Stimulated activated CD4-positive, alpha-beta T cell treated with anti-CD3 and anti-CD28 coated beads, TNF-alpha, amount 100 ng/mL, for 4 hours (primary cell): ENCODE data around the gene COL18A1.

Source experiments
- DNase-seq, 3 experiments: peaks; one replicate each; pipeline ENCODE4 v3.0.0-alpha.2; 2020; ENCODE audit warnings: low read depth in 3 of 3

Gene COL18A1

GRCh38 chr21:45479691-45480675 lies 75.0 kb downstream of the COL18A1 start:
- DNase-seq: no peak

GRCh38 chr21:45480701-45481500 lies 75.9 kb downstream of the COL18A1 start:
- no peak for DNase-seq

- DNase-seq: no peak
These were observed 76.6 kb downstream of the COL18A1 start for GRCh38 chr21:45481566-45481965.

GRCh38 chr21:45481977-45482898 lies 77.3 kb downstream of the COL18A1 start:
- DNase-seq: no peak

GRCh38 chr21:45482899-45483821 lies 78.2 kb downstream of the COL18A1 start:
- peak in 1 of 3 experiments; percentile 23 for DNase-seq

- DNase-seq: no peak
These were observed 79.4 kb downstream of the COL18A1 start for GRCh38 chr21:45484318-45484717.

GRCh38 chr21:45485686-45486442 lies 80.9 kb downstream of the COL18A1 start:
- DNase-seq: no peak

- DNase-seq: no peak
These were observed 81.6 kb downstream of the COL18A1 start for GRCh38 chr21:45486443-45487160.

- no peak for DNase-seq
These were observed 82.3 kb downstream of the COL18A1 start for GRCh38 chr21:45487161-45487806.

GRCh38 chr21:45487891-45488600 lies 83.1 kb downstream of the COL18A1 start:
- DNase-seq: no peak

- DNase-seq: no peak
These were observed 84.2 kb downstream of the COL18A1 start for GRCh38 chr21:45488931-45489721.

GRCh38 chr21:45489722-45489982 lies 84.7 kb downstream of the COL18A1 start:
- no peak for DNase-seq

GRCh38 chr21:45490049-45490731 lies 85.2 kb downstream of the COL18A1 start:
- no peak for DNase-seq

- no peak for DNase-seq
These were observed 86.1 kb downstream of the COL18A1 start for GRCh38 chr21:45491056-45491455.

- no peak for DNase-seq
These were observed 86.7 kb downstream of the COL18A1 start for GRCh38 chr21:45491623-45492022.

GRCh38 chr21:45492765-45493164 lies 87.8 kb downstream of the COL18A1 start:
- DNase-seq: no peak
